ENCODE measurements around the gene PIP4P1.

- TF ChIP-seq EHMT2 (IDR thresholded peaks at IDR 0.05) = no peak
- no peak for TF ChIP-seq RAD51 (IDR thresholded peaks at IDR 0.05; ENCODE audit: borderline replicate concordance, low read depth)
- TF ChIP-seq CTCF (IDR thresholded peaks at IDR 0.05 in 2 of 3, conservative IDR thresholded peaks at IDR 0.05 in 1 of 3; ENCODE audit: insufficient read depth in 2 of 3, low read depth in 1 of 3, low read length in 3 of 3) = no peak
- TF ChIP-seq CEBPG (CRISPR knock-in tag; IDR thresholded peaks at IDR 0.05) = no peak
- TF ChIP-seq CEBPG (tag; conservative IDR thresholded peaks at IDR 0.05 in 1 of 2, IDR thresholded peaks at IDR 0.05 in 1 of 2) = no peak
- no peak for TF ChIP-seq E2F6 (IDR thresholded peaks at IDR 0.05; ENCODE audit: borderline replicate concordance in 1 of 2, extremely low read depth in 1 of 2, insufficient read depth in 1 of 2, insufficient read length in 1 of 2, low read depth in 1 of 2, low read length in 1 of 2, poor library complexity in 1 of 2, severe bottlenecking in 1 of 2)
Observed at GRCh38 chr14:20494935-20495766, 33.9 kb upstream of the PIP4P1 start.
